ENCODE results near the gene ABLIM2. TPM values are rescaled to one million over a fixed set of nuclear protein-coding genes. Genes with fewer than 3 reads are reported as not detected.

Gene ABLIM2
- polyA plus RNA-seq, 1 donor from 2014 or later, result 14.9 TPM

- Histone ChIP-seq H3K27ac (ENCODE audit: low read length) (no peak overlapping the region), H3F3A (ENCODE audit: insufficient read depth, low read length, poor library complexity, severe bottlenecking) (no peaks in the 10 kb centered on the region), H3K4me3 (ENCODE audit: low read length) (no peak overlapping the region), H3K79me2 (replicated peaks; ENCODE audit: insufficient read depth, low read length) (no peaks in the 10 kb centered on the region), H4K20me1 (ENCODE audit: insufficient read depth) (no peaks in the 10 kb centered on the region), H2AFZ (ENCODE audit: low read depth, low read length) (no peak overlapping the region), H3K9me2 (ENCODE audit: insufficient read depth, low read length) (no peaks in the 10 kb centered on the region), H3K36me3 (ENCODE audit: insufficient read depth, low read length) (no peaks in the 10 kb centered on the region), H3K27me3 (ENCODE audit: insufficient read depth, low read depth, low read length) (no peaks in the 10 kb centered on the region), H3K9ac (ENCODE audit: low read length) (no peak overlapping the region), H3K4me2 (ENCODE audit: low read length) (no peak overlapping the region), H3K9me3 (ENCODE audit: low read length) (no peaks in the 10 kb centered on the region)
- TF ChIP-seq TAF1 (IDR thresholded peaks at IDR 0.05; ENCODE audit: low read depth) (no peak), MXI1 (conservative IDR thresholded peaks at IDR 0.05; ENCODE audit: poor library complexity, severe bottlenecking) (no peak), RAD21 (conservative IDR thresholded peaks at IDR 0.05) (no peak), POLR2AphosphoS5 (IDR thresholded peaks at IDR 0.05) (no peak), CTCF (IDR thresholded peaks at IDR 0.05; ENCODE audit: poor library complexity, severe bottlenecking) (no peak), EP300 (conservative IDR thresholded peaks at IDR 0.05; ENCODE audit: poor library complexity, severe bottlenecking) (no peak), EZH2 (IDR thresholded peaks at IDR 0.05; ENCODE audit: borderline replicate concordance, insufficient read depth, low read length, poor library complexity, severe bottlenecking) (no peak), SMC3 (conservative IDR thresholded peaks at IDR 0.05; ENCODE audit: poor library complexity) (no peak)
- TF ChIP-seq, protein P1, sequence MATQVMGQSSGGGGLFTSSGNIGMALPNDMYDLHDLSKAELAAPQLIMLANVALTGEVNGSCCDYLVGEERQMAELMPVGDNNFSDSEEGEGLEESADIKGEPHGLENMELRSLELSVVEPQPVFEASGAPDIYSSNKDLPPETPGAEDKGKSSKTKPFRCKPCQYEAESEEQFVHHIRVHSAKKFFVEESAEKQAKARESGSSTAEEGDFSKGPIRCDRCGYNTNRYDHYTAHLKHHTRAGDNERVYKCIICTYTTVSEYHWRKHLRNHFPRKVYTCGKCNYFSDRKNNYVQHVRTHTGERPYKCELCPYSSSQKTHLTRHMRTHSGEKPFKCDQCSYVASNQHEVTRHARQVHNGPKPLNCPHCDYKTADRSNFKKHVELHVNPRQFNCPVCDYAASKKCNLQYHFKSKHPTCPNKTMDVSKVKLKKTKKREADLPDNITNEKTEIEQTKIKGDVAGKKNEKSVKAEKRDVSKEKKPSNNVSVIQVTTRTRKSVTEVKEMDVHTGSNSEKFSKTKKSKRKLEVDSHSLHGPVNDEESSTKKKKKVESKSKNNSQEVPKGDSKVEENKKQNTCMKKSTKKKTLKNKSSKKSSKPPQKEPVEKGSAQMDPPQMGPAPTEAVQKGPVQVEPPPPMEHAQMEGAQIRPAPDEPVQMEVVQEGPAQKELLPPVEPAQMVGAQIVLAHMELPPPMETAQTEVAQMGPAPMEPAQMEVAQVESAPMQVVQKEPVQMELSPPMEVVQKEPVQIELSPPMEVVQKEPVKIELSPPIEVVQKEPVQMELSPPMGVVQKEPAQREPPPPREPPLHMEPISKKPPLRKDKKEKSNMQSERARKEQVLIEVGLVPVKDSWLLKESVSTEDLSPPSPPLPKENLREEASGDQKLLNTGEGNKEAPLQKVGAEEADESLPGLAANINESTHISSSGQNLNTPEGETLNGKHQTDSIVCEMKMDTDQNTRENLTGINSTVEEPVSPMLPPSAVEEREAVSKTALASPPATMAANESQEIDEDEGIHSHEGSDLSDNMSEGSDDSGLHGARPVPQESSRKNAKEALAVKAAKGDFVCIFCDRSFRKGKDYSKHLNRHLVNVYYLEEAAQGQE (IDR thresholded peaks at IDR 0.05; ENCODE audit: borderline replicate concordance), result no peak
Observed at GRCh38 chr4:7967063-7967440, 191.6 kb downstream of the ABLIM2 start.

DNA sequence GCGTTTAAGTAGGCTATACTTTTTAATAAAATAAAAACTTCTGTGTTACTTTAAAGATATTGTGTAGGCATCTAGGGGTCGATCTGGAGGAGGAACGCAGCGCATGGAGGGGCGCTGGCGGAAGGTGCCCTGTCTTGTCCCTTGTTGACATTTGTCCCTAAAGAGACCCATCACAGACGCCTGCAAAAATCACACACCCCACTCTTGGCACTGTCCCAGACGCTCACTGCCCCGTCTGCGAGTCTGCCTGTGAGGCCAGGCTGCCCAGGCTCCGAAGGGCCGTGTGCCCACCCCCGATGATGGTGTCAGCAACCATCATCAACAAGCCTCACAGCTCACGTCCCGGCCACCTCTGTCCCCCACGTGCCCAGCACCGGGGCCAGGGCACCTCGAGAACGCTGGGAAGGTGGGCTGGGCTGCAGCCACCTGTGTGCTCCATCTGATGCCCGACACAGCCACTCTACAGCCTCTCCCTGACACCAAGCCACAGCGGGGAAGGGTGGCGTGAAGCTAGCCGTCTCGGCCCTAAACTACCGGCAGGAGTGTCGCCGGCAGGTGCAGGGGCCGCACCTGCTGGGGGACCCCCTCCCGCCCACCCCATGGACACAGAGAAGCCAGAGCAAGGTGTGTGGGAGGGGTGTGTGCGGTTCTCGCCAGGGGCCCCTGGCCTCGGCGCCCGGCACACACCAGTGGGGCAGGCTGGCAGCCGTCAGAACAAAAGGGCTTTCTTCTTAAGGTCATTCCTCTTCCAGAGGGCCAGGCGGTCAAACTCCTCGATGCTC lies 192.1 kb downstream of the ABLIM2 start:
- TF ChIP-seq, protein P1 (IDR thresholded peaks at IDR 0.05; ENCODE audit: borderline replicate concordance), result no peak
- TF ChIP-seq SMC3 (conservative IDR thresholded peaks at IDR 0.05; ENCODE audit: poor library complexity), result no peak
- no peak for TF ChIP-seq MXI1 (conservative IDR thresholded peaks at IDR 0.05; ENCODE audit: poor library complexity, severe bottlenecking)
- TF ChIP-seq RAD21 (conservative IDR thresholded peaks at IDR 0.05), result no peak
- no peaks in the 10 kb centered on the region for H3K9me2 ChIP-seq (ENCODE audit: insufficient read depth, low read length)
- no peak overlapping the region for H3K4me2 ChIP-seq (ENCODE audit: low read length)
- H3F3A ChIP-seq (ENCODE audit: insufficient read depth, low read length, poor library complexity, severe bottlenecking), result no peaks in the 10 kb centered on the region
- no peak overlapping the region for H3K27ac ChIP-seq (ENCODE audit: low read length)
- H3K9ac ChIP-seq (ENCODE audit: low read length), result no peak overlapping the region
- no peaks in the 10 kb centered on the region for H3K36me3 ChIP-seq (ENCODE audit: insufficient read depth, low read length)
- no peaks in the 10 kb centered on the region for H3K9me3 ChIP-seq (ENCODE audit: low read length)
- no peaks in the 10 kb centered on the region for H3K27me3 ChIP-seq (ENCODE audit: insufficient read depth, low read depth, low read length)
- H3K79me2 ChIP-seq (replicated peaks; ENCODE audit: insufficient read depth, low read length), result no peaks in the 10 kb centered on the region
- no peak overlapping the region for H2AFZ ChIP-seq (ENCODE audit: low read depth, low read length)
- no peak overlapping the region for H3K4me3 ChIP-seq (ENCODE audit: low read length)
- H4K20me1 ChIP-seq (ENCODE audit: insufficient read depth), result no peaks in the 10 kb centered on the region

All from neural cell (in vitro differentiated cells).